Calu3 (cell line): ENCODE data around the gene ZFPL1. TPM values are rescaled to one million over a fixed set of nuclear protein-coding genes. Genes with fewer than 3 reads are reported as not detected.

ENCODE experiments used
- BruUV-seq: library from RNA; stranded (reverse); fragments of 400-500 nt; replicated peaks from 2 replicates; lab custom pipeline; 2021; lab: Mats Ljungman, UMichigan
- CTCF ChIA-PET: fragments of 300-600 bp; sonication (Branson Sonifier 250); formaldehyde crosslinking; loops from one replicate; lab custom pipeline; 2022; ENCODE audit warnings: antibody characterized with exemption; lab: Charles Lee
- DNase-seq: peaks from one replicate; pipeline ENCODE4 v3.0.0; 2022
- H3K27ac Mint-ChIP-seq: one replicate; pipeline ENCODE4 v1.8.0; 2022; ENCODE audit warnings: mixed read lengths; ENCODE audit not compliant: unreplicated experiment
- H3K27me3 Mint-ChIP-seq: one replicate; pipeline ENCODE4 v1.8.0; 2022; ENCODE audit warnings: mixed read lengths; ENCODE audit not compliant: unreplicated experiment
- H3K36me3 Mint-ChIP-seq: one replicate; pipeline ENCODE4 v1.8.0; 2022; ENCODE audit warnings: mild to moderate bottlenecking, moderate library complexity, mixed read lengths; ENCODE audit not compliant: insufficient read depth, unreplicated experiment
- H3K4me1 Mint-ChIP-seq: one replicate; pipeline ENCODE4 v1.8.0; 2022; ENCODE audit warnings: mild to moderate bottlenecking, low read depth, mixed read lengths; ENCODE audit not compliant: unreplicated experiment
- H3K4me3 Mint-ChIP-seq: one replicate; pipeline ENCODE4 v1.8.0; 2022; ENCODE audit warnings: mild to moderate bottlenecking, low read depth, moderate library complexity, mixed read lengths; ENCODE audit not compliant: unreplicated experiment
- H3K9me3 Mint-ChIP-seq: one replicate; pipeline ENCODE4 v1.8.0; 2022; ENCODE audit warnings: low read depth, mixed read lengths; ENCODE audit not compliant: unreplicated experiment
- CTCF ChIP-seq: fragments of 200-600 bp; IDR thresholded peaks from one replicate; pipeline ENCODE4 v1.8.0; 2022; ENCODE audit warnings: antibody characterized with exemption; ENCODE audit not compliant: unreplicated experiment
- intact Hi-C: fragments of 100-400 bp; cut with micrococcal nuclease; formaldehyde crosslinking; loops from one replicate; pipeline ENCODE4 v1.10.0; 2022; ENCODE audit not compliant: unreplicated experiment
- total RNA-seq: library from RNA; stranded (reverse); gene quantifications from 2 replicates; pipeline ENCODE4 v1.2.3, GENCODE V29; 2022

The ZFPL1 gene
- total RNA-seq, 1 experiment from 2014 or later: 47.6 TPM

- H3K9me3 Mint-ChIP-seq: no peaks in the 10 kb centered on the region
- H3K27ac Mint-ChIP-seq: no peak overlapping the region
- intact Hi-C loops: no loop called here
- no TSS peak for BruUV-seq
- no peak for DNase-seq
- no peaks in the 10 kb centered on the region for H3K27me3 Mint-ChIP-seq
- CTCF ChIA-PET: no interaction called here
- H3K36me3 Mint-ChIP-seq: peaks cover 31% of the 10 kb centered on the region
- no peak for TF ChIP-seq CTCF
- no peak overlapping the region for H3K4me3 Mint-ChIP-seq
- no peaks in the 10 kb centered on the region for H3K4me1 Mint-ChIP-seq
These were observed 39.0 kb upstream of the ZFPL1 start for GRCh38 chr11:65045061-65045460.

GRCh38 chr11:65045728-65046127, 38.3 kb upstream of the ZFPL1 start:
- H3K9me3 Mint-ChIP-seq: no peaks in the 10 kb centered on the region
- no peak for TF ChIP-seq CTCF
- CTCF ChIA-PET: no interaction called here
- H3K4me1 Mint-ChIP-seq: no peaks in the 10 kb centered on the region
- H3K27ac Mint-ChIP-seq: no peak overlapping the region
- H3K36me3 Mint-ChIP-seq: peaks cover 26% of the 10 kb centered on the region
- H3K4me3 Mint-ChIP-seq: no peak overlapping the region
- intact Hi-C loops: no loop called here
- BruUV-seq: no TSS peak
- DNase-seq: no peak
- no peaks in the 10 kb centered on the region for H3K27me3 Mint-ChIP-seq

- Mint-ChIP-seq H3K9me3 (no peaks in the 10 kb centered on the region), H3K27ac (no peak overlapping the region), H3K4me3 (no peak overlapping the region), H3K4me1 (no peaks in the 10 kb centered on the region), H3K27me3 (peaks cover 8% of the 10 kb centered on the region), H3K36me3 (peaks cover 6% of the 10 kb centered on the region)
- intact Hi-C loops: no loop called here
- DNase-seq: no peak
- no peak for TF ChIP-seq CTCF
- CTCF ChIA-PET: no interaction called here
- no TSS peak for BruUV-seq
These were observed 36.2 kb upstream of the ZFPL1 start for GRCh38 chr11:65047581-65048422.

- Mint-ChIP-seq H3K36me3 (no peaks in the 10 kb centered on the region), H3K27me3 (peaks cover 29% of the 10 kb centered on the region), H3K9me3 (no peaks in the 10 kb centered on the region), H3K27ac (no peak overlapping the region), H3K4me1 (no peaks in the 10 kb centered on the region), H3K4me3 (no peak overlapping the region)
- CTCF ChIA-PET: no interaction called here
- no TSS peak for BruUV-seq
- intact Hi-C loops: no loop called here
- no peak for DNase-seq
- no peak for TF ChIP-seq CTCF
These were observed 32.6 kb upstream of the ZFPL1 start for GRCh38 chr11:65051398-65051858.
